IMR-90 (cell line): Measurements from ENCODE around the gene NPBWR2. TPM values are rescaled to one million over a fixed set of nuclear protein-coding genes. Genes with fewer than 3 reads are reported as not detected.

Experiments used
- ATAC-seq: fragments of 200-7000 bp; cut with Tn5 transposase; 2 replicates; pipeline ENCODE4 v1.9.1; 2020; ENCODE audit warnings: low read depth, mild to moderate bottlenecking, moderate library complexity
- BruUV-seq: library from RNA; stranded (reverse); fragments of 400-500 nt; replicated peaks from 2 replicates; lab custom pipeline; 2021; lab: Mats Ljungman, UMichigan
- CTCF ChIA-PET: fragments of 300-600 bp; formaldehyde crosslinking; extraction: SDS; loops from one replicate; lab custom pipeline; 2021; ENCODE audit warnings: antibody characterized with exemption; lab: Yijun Ruan, JAX
- POLR2A ChIA-PET: fragments of 300-600 bp; sonication (Branson Sonifier 250); formaldehyde crosslinking; loops from one replicate; lab custom pipeline; 2022; ENCODE audit warnings: antibody characterized with exemption; ENCODE audit not compliant: unreplicated experiment; lab: Charles Lee
- DNase-seq: peaks from one replicate; pipeline ENCODE4 v3.0.0; 2013
- H2AFZ ChIP-seq: replicated peaks from 2 replicates; pipeline ENCODE3; 2013; ENCODE audit warnings: low read length, mild to moderate bottlenecking; ENCODE audit not compliant: poor library complexity
- H2AK5ac ChIP-seq: 2 replicates; pipeline ENCODE4 v1.6.1; 2013; ENCODE audit warnings: low read depth, low read length, inconsistent platforms
- H2AK9ac ChIP-seq: replicated peaks from 2 replicates; pipeline ENCODE3; 2013; ENCODE audit warnings: mild to moderate bottlenecking, low read depth, low read length, moderate library complexity; ENCODE audit not compliant: poor library complexity
- H2BK120ac ChIP-seq: 2 replicates; pipeline ENCODE4 v1.6.1; 2013; ENCODE audit warnings: low read depth, low read length, inconsistent platforms
- H2BK15ac ChIP-seq: 3 replicates; pipeline ENCODE4 v1.6.1; 2013; ENCODE audit warnings: low read depth, low read length, inconsistent platforms
- H2BK20ac ChIP-seq: 2 replicates; pipeline ENCODE4 v1.6.1; 2013; ENCODE audit warnings: low read depth, mild to moderate bottlenecking, inconsistent platforms, low read length, moderate library complexity
- H2BK5ac ChIP-seq: 2 replicates; pipeline ENCODE4 v1.6.1; 2013; ENCODE audit warnings: mild to moderate bottlenecking, low read depth, low read length, inconsistent platforms; ENCODE audit not compliant: poor library complexity, severe bottlenecking
- H3K14ac ChIP-seq: replicated peaks from 2 replicates; pipeline ENCODE4 v1.6.1; 2013; ENCODE audit warnings: low read depth, low read length, inconsistent platforms
- H3K18ac ChIP-seq: 2 replicates; pipeline ENCODE4 v1.6.1; 2013; ENCODE audit warnings: low read depth, low read length, control low read depth
- H3K23ac ChIP-seq: 2 replicates; pipeline ENCODE4 v1.6.1; 2013; ENCODE audit warnings: low read depth, low read length, inconsistent platforms
- H3K27ac ChIP-seq: 2 replicates; pipeline ENCODE4 v1.5.1; 2013; ENCODE audit warnings: mild to moderate bottlenecking, control low read depth, low read length; ENCODE audit not compliant: insufficient read depth
- H3K27me3 ChIP-seq: 2 replicates; pipeline ENCODE4 v1.6.1; 2013; ENCODE audit warnings: low read length; ENCODE audit not compliant: control insufficient read depth, insufficient read depth
- H3K36me3 ChIP-seq: 2 replicates; pipeline ENCODE4 v1.6.1; 2013; ENCODE audit warnings: low read length, mixed read lengths; ENCODE audit not compliant: control insufficient read depth, insufficient read depth
- H3K4ac ChIP-seq: 2 replicates; pipeline ENCODE4 v1.6.1; 2013; ENCODE audit warnings: low read depth, low read length, inconsistent platforms
- H3K4me1 ChIP-seq: 2 replicates; pipeline ENCODE4 v1.6.1; 2013; ENCODE audit warnings: low read length, mixed read lengths; ENCODE audit not compliant: control insufficient read depth, insufficient read depth
- H3K4me2 ChIP-seq: 2 replicates; pipeline ENCODE4 v1.6.1; 2013; ENCODE audit warnings: low read depth, mild to moderate bottlenecking, control low read depth, low read length, moderate library complexity
- H3K4me3 ChIP-seq: 2 replicates; pipeline ENCODE4 v1.5.1; 2013; ENCODE audit warnings: low read depth, mild to moderate bottlenecking, control low read depth, low read length, moderate library complexity; ENCODE audit not compliant: insufficient read depth
- H3K56ac ChIP-seq: 2 replicates; pipeline ENCODE4 v1.6.1; 2013; ENCODE audit warnings: low read length, inconsistent platforms; ENCODE audit not compliant: insufficient read depth; ENCODE audit errors: extremely low read depth
- H3K79me1 ChIP-seq, 2 experiments: 2 replicates each; pipeline ENCODE4 v1.6.1; 2013; ENCODE audit warnings: low read length in 2 of 2, inconsistent platforms in 1 of 2, low read depth in 1 of 2
- H3K9ac ChIP-seq: 2 replicates; pipeline ENCODE4 v1.6.1; 2013; ENCODE audit warnings: low read depth, low read length, control low read depth
- H3K9me1 ChIP-seq: 2 replicates; pipeline ENCODE4 v1.6.1; 2013; ENCODE audit warnings: low read length, inconsistent platforms; ENCODE audit not compliant: insufficient read depth
- H3K9me3 ChIP-seq: 2 replicates; pipeline ENCODE4 v1.6.1; 2013; ENCODE audit warnings: low read length; ENCODE audit not compliant: control insufficient read depth, insufficient read depth
- H4K20me1 ChIP-seq: 2 replicates; pipeline ENCODE4 v1.6.1; 2013; ENCODE audit warnings: low read length, inconsistent platforms; ENCODE audit not compliant: insufficient read depth
- H4K5ac ChIP-seq: 2 replicates; pipeline ENCODE4 v1.6.1; 2013; ENCODE audit warnings: mild to moderate bottlenecking, low read depth, low read length, control low read depth
- H4K8ac ChIP-seq, 2 experiments: 2 replicates each; pipeline ENCODE4 v1.6.1; 2013; ENCODE audit warnings: low read depth in 2 of 2, low read length in 2 of 2, control low read depth in 1 of 2, inconsistent platforms in 1 of 2
- H4K91ac ChIP-seq: 2 replicates; pipeline ENCODE4 v1.6.1; 2013; ENCODE audit warnings: low read depth, low read length, inconsistent platforms; ENCODE audit not compliant: insufficient read depth
- BHLHE40 ChIP-seq: fragments of 150-350 bp; IDR thresholded peaks from 2 replicates; pipeline ENCODE4 v1.6.1; 2016; ENCODE audit warnings: mild to moderate bottlenecking, low read depth, low read length
- CHD1 ChIP-seq: IDR thresholded peaks from 2 replicates; pipeline ENCODE4 v1.6.1; 2012; ENCODE audit warnings: low read depth, low read length, improper control_type of control experiment
- CTCF ChIP-seq: conservative IDR thresholded peaks from 2 replicates; pipeline ENCODE4 v1.5.1; 2012; ENCODE audit warnings: mild to moderate bottlenecking, low read depth, low read length, improper control_type of control experiment
- ELK1 ChIP-seq: fragments of 150-350 bp; IDR thresholded peaks from 2 replicates; pipeline ENCODE4 v1.6.1; 2016; ENCODE audit warnings: low read depth, mild to moderate bottlenecking, low read length, moderate library complexity, borderline replicate concordance
- FOS ChIP-seq: fragments of 150-350 bp; IDR thresholded peaks from 2 replicates; pipeline ENCODE4 v1.6.1; 2016; ENCODE audit warnings: low read depth, low read length
- MAFK ChIP-seq: IDR thresholded peaks from 2 replicates; pipeline ENCODE4 v1.6.1; 2012; ENCODE audit warnings: low read depth, low read length, improper control_type of control experiment
- MAZ ChIP-seq: IDR thresholded peaks from 2 replicates; pipeline ENCODE4 v1.6.1; 2012; ENCODE audit warnings: low read depth, mild to moderate bottlenecking, low read length, improper control_type of control experiment, moderate library complexity, borderline replicate concordance
- MXI1 ChIP-seq: IDR thresholded peaks from 2 replicates; pipeline ENCODE4 v1.6.1; 2012; ENCODE audit warnings: low read depth, mild to moderate bottlenecking, low read length, moderate library complexity, borderline replicate concordance
- NFE2L2 ChIP-seq: fragments of 150-350 bp; IDR thresholded peaks from 2 replicates; pipeline ENCODE4 v1.6.1; 2016; ENCODE audit warnings: low read depth, mild to moderate bottlenecking, low read length
- POLR2A ChIP-seq: IDR thresholded peaks from 2 replicates; pipeline ENCODE4 v1.6.1; 2012; ENCODE audit warnings: mild to moderate bottlenecking, low read depth, low read length
- RAD21 ChIP-seq: IDR thresholded peaks from 2 replicates; pipeline ENCODE4 v1.6.1; 2012; ENCODE audit warnings: low read length, improper control_type of control experiment
- RCOR1 ChIP-seq: IDR thresholded peaks from 2 replicates; pipeline ENCODE4 v1.6.1; 2012; ENCODE audit warnings: mild to moderate bottlenecking, low read length, improper control_type of control experiment; ENCODE audit not compliant: insufficient replicate concordance
- RFX5 ChIP-seq: IDR thresholded peaks from 2 replicates; pipeline ENCODE4 v1.8.0; 2012; ENCODE audit warnings: low read depth, mild to moderate bottlenecking, low read length, moderate library complexity
- WGBS, 2 experiments: methylation state at CpG; one replicate each; pipeline versions ENCODE4 v1.1.5 to v1.1.7; 2013; ENCODE audit warnings: missing lambda C conversion rate in 2 of 2; ENCODE audit not compliant: insufficient read length in 1 of 2; ENCODE audit errors: extremely low coverage in 2 of 2; 5-methylcytosine and 5-hydroxymethylcytosine counted together
- dilution Hi-C: fragments of 300-500 bp; cut with HindIII; formaldehyde crosslinking; loops from one replicate; pipeline ENCODE4 v1.14.3; 2018; ENCODE audit warnings: low sequenced_read_pairs; ENCODE audit not compliant: unreplicated experiment
- in situ Hi-C: fragments of 300-500 bp; cut with MboI; formaldehyde crosslinking; loops from 3 replicates; pipeline ENCODE4 v1.14.3; 2019; ENCODE audit warnings: low sequenced_read_pairs, inconsistent platforms, mixed read lengths
- intact Hi-C: fragments of 100-400 bp; cut with micrococcal nuclease; formaldehyde crosslinking; loops from 2 replicates; pipeline ENCODE4 v1.10.0; 2022
- polyA plus RNA-seq, 3 experiments: library from polyadenylated mRNA; depleted of rRNA; stranded (reverse); fragments of >200 nt; gene quantifications; 2 replicates each; pipeline ENCODE4 v1.2.3, GENCODE V29; 2012; ENCODE audit warnings: low replicate concordance in 1 of 3
- total RNA-seq: library from RNA; depleted of rRNA; stranded (reverse); fragments of >200 nt; gene quantifications from 2 replicates; pipeline ENCODE4 v1.2.3, GENCODE V29; 2012

The NPBWR2 gene
- total and polyA plus RNA-seq, 2 of the 4 experiments (the other 2 are of a cell fraction): not detected

GRCh38 chr20:64133951-64134407 is 26.6 kb upstream of the NPBWR2 start:
- no peak overlapping the region for H3K18ac ChIP-seq
- no peak overlapping the region for H3K4me3 ChIP-seq
- no peaks in the 10 kb centered on the region for H3K36me3 ChIP-seq
- intact Hi-C loops (no loop called here), dilution Hi-C loops (no loop called here), in situ Hi-C loops (no loop called here)
- WGBS, 2 experiments: no CpG with 5 or more reads among the region's 8 CpGs
- H3K9ac ChIP-seq: no peak overlapping the region
- H3K9me1 ChIP-seq: no peaks in the 10 kb centered on the region
- no peak overlapping the region for H4K5ac ChIP-seq
- H3K79me1 ChIP-seq: no peaks in the 10 kb centered on the region
- no peak overlapping the region for H4K8ac ChIP-seq
- H2BK15ac ChIP-seq: no peak overlapping the region
- H2BK20ac ChIP-seq: no peak overlapping the region
- TF ChIP-seq CHD1: no peak
- no peak for TF ChIP-seq FOS
- no peak for TF ChIP-seq RFX5
- no peak for TF ChIP-seq MAZ
- TF ChIP-seq BHLHE40: no peak
- TF ChIP-seq RCOR1: no peak
- no peak for TF ChIP-seq POLR2A
- TF ChIP-seq MAFK: no peak
- TF ChIP-seq NFE2L2: no peak
- TF ChIP-seq ELK1: no peak
- peak; percentile 34 for TF ChIP-seq CTCF
- no peak for TF ChIP-seq MXI1
- peak; percentile 38 for TF ChIP-seq RAD21
- no peak overlapping the region for H3K23ac ChIP-seq
- no peak overlapping the region for H3K56ac ChIP-seq
- H3K4me1 ChIP-seq: no peaks in the 10 kb centered on the region
- ChIA-PET POLR2A (no interaction called here), CTCF (no interaction called here)
- H3K4ac ChIP-seq: no peak overlapping the region
- H2BK5ac ChIP-seq: no peak overlapping the region
- no TSS peak for BruUV-seq
- no peak overlapping the region for H3K4me2 ChIP-seq
- no peaks in the 10 kb centered on the region for H4K20me1 ChIP-seq
- no peak overlapping the region for H2AK9ac ChIP-seq
- peak; percentile 64 for ATAC-seq
- no peak overlapping the region for H2AK5ac ChIP-seq
- no peaks in the 10 kb centered on the region for H3K9me3 ChIP-seq
- H3K27ac ChIP-seq: no peak overlapping the region
- H3K14ac ChIP-seq: no peak overlapping the region
- DNase-seq: no peak
- H4K91ac ChIP-seq: no peak overlapping the region
- H3K27me3 ChIP-seq: peaks cover 12% of the 10 kb centered on the region
- H2BK120ac ChIP-seq: no peak overlapping the region
- no peak overlapping the region for H2AFZ ChIP-seq
